ENCODE measurements around the gene SGIP1.
"Not testable (repeated sequence)": the region's sequence is repeated elsewhere in the genome, so short reads cannot be mapped to it uniquely, and the experiment has no call there.

SGIP1 gene

GRCh38 chr1:66571789-66572188 is 37.8 kb downstream of the SGIP1 start:
- Histone ChIP-seq H3K9ac (ENCODE audit: insufficient read length) (no peak overlapping the region), H3K36me3 (ENCODE audit: insufficient read depth, low read length) (no peaks in the 10 kb centered on the region), H3K4me3 (no peak overlapping the region), H3K27ac (no peak overlapping the region), H3K9me3 (ENCODE audit: low read depth, low read length) (no peaks in the 10 kb centered on the region)
- TF ChIP-seq FOXP2 (optimal IDR thresholded peaks at IDR 0.05; ENCODE audit: control extremely low read depth, extremely low read length, insufficient read depth) (no peak), POLR2AphosphoS5 (IDR thresholded peaks at IDR 0.05; ENCODE audit: borderline replicate concordance, low read depth, low read length) (no peak), EZH2 (IDR thresholded peaks at IDR 0.05) (no peak)
- no peak for DNase-seq (ENCODE audit: low read depth, low spot score)

- H3K36me3 ChIP-seq (ENCODE audit: insufficient read depth, low read length), result no peaks in the 10 kb centered on the region
- no peak for DNase-seq (ENCODE audit: low read depth, low spot score)
- H3K4me3 ChIP-seq, result no peak overlapping the region
- no peak overlapping the region for H3K27ac ChIP-seq
- no peak overlapping the region for H3K9ac ChIP-seq (ENCODE audit: insufficient read length)
- no peaks in the 10 kb centered on the region for H3K9me3 ChIP-seq (ENCODE audit: low read depth, low read length)
- TF ChIP-seq POLR2AphosphoS5 (IDR thresholded peaks at IDR 0.05; ENCODE audit: borderline replicate concordance, low read depth, low read length) (no peak), FOXP2 (optimal IDR thresholded peaks at IDR 0.05; ENCODE audit: control extremely low read depth, extremely low read length, insufficient read depth) (no peak), EZH2 (IDR thresholded peaks at IDR 0.05) (no peak)
Measured at GRCh38 chr1:66575739-66576138, 41.8 kb downstream of the SGIP1 start.

- no peak overlapping the region for H3K4me3 ChIP-seq
- no peak overlapping the region for H3K27ac ChIP-seq
- no peak overlapping the region for H3K9ac ChIP-seq (ENCODE audit: insufficient read length)
- DNase-seq (ENCODE audit: low read depth, low spot score), result no peak
- no peaks in the 10 kb centered on the region for H3K9me3 ChIP-seq (ENCODE audit: low read depth, low read length)
- H3K36me3 ChIP-seq (ENCODE audit: insufficient read depth, low read length), result no peaks in the 10 kb centered on the region
- no peak for TF ChIP-seq POLR2AphosphoS5 (IDR thresholded peaks at IDR 0.05; ENCODE audit: borderline replicate concordance, low read depth, low read length)
- no peak for TF ChIP-seq EZH2 (IDR thresholded peaks at IDR 0.05)
- TF ChIP-seq FOXP2 (optimal IDR thresholded peaks at IDR 0.05; ENCODE audit: control extremely low read depth, extremely low read length, insufficient read depth), result no peak
Measured at GRCh38 chr1:66576645-66577044, 42.7 kb downstream of the SGIP1 start.

- no peak for DNase-seq (ENCODE audit: low read depth, low spot score)
- Histone ChIP-seq H3K4me3 (no peak overlapping the region), H3K9me3 (ENCODE audit: low read depth, low read length) (no peaks in the 10 kb centered on the region), H3K27ac (no peak overlapping the region), H3K36me3 (ENCODE audit: insufficient read depth, low read length) (no peaks in the 10 kb centered on the region), H3K9ac (ENCODE audit: insufficient read length) (no peak overlapping the region)
- TF ChIP-seq EZH2 (IDR thresholded peaks at IDR 0.05), result no peak
- no peak for TF ChIP-seq POLR2AphosphoS5 (IDR thresholded peaks at IDR 0.05; ENCODE audit: borderline replicate concordance, low read depth, low read length)
- no peak for TF ChIP-seq FOXP2 (optimal IDR thresholded peaks at IDR 0.05; ENCODE audit: control extremely low read depth, extremely low read length, insufficient read depth)
Measured at GRCh38 chr1:66578841-66579240, 44.9 kb downstream of the SGIP1 start.

- no peak for DNase-seq (ENCODE audit: low read depth, low spot score)
Measured at GRCh38 chr1:66580081-66580480, 46.1 kb downstream of the SGIP1 start.

GRCh38 chr1:66583021-66583420 is 49.1 kb downstream of the SGIP1 start:
- H3K9ac ChIP-seq (ENCODE audit: insufficient read length), result no peak overlapping the region
- no peak overlapping the region for H3K4me3 ChIP-seq
- TF ChIP-seq POLR2AphosphoS5 (IDR thresholded peaks at IDR 0.05; ENCODE audit: borderline replicate concordance, low read depth, low read length) (no peak), EZH2 (IDR thresholded peaks at IDR 0.05) (no peak), FOXP2 (optimal IDR thresholded peaks at IDR 0.05; ENCODE audit: control extremely low read depth, extremely low read length, insufficient read depth) (no peak)

More at GRCh38 chr1:66580081-66580480, 46.1 kb downstream of the SGIP1 start:
- no peak overlapping the region for H3K27ac ChIP-seq
- H3K9me3 ChIP-seq (ENCODE audit: low read depth, low read length), result no peaks in the 10 kb centered on the region
- TF ChIP-seq POLR2AphosphoS5 (IDR thresholded peaks at IDR 0.05; ENCODE audit: borderline replicate concordance, low read depth, low read length) (no peak), EZH2 (IDR thresholded peaks at IDR 0.05) (no peak), FOXP2 (optimal IDR thresholded peaks at IDR 0.05; ENCODE audit: control extremely low read depth, extremely low read length, insufficient read depth) (no peak)
- H3K9ac ChIP-seq (ENCODE audit: insufficient read length), result no peak overlapping the region
- H3K36me3 ChIP-seq (ENCODE audit: insufficient read depth, low read length), result no peaks in the 10 kb centered on the region
- no peak overlapping the region for H3K4me3 ChIP-seq

GRCh38 chr1:66585002-66585401 is 51.0 kb downstream of the SGIP1 start:
- Histone ChIP-seq H3K27ac (no peak overlapping the region), H3K9me3 (ENCODE audit: low read depth, low read length) (no peaks in the 10 kb centered on the region), H3K9ac (ENCODE audit: insufficient read length) (no peak overlapping the region), H3K4me3 (no peak overlapping the region), H3K36me3 (ENCODE audit: insufficient read depth, low read length) (no peaks in the 10 kb centered on the region)
- no peak for DNase-seq (ENCODE audit: low read depth, low spot score)
- TF ChIP-seq EZH2 (IDR thresholded peaks at IDR 0.05), result no peak
- TF ChIP-seq FOXP2 (optimal IDR thresholded peaks at IDR 0.05; ENCODE audit: control extremely low read depth, extremely low read length, insufficient read depth), result no peak

More at GRCh38 chr1:66583021-66583420, 49.1 kb downstream of the SGIP1 start:
- no peaks in the 10 kb centered on the region for H3K36me3 ChIP-seq (ENCODE audit: insufficient read depth, low read length)
- no peak for DNase-seq (ENCODE audit: low read depth, low spot score)
- H3K9me3 ChIP-seq (ENCODE audit: low read depth, low read length), result no peaks in the 10 kb centered on the region
- H3K27ac ChIP-seq, result no peak overlapping the region

- H3K4me3 ChIP-seq, result no peak overlapping the region
- H3K9ac ChIP-seq (ENCODE audit: insufficient read length), result no peak overlapping the region
- H3K9me3 ChIP-seq (ENCODE audit: low read depth, low read length), result no peaks in the 10 kb centered on the region
- TF ChIP-seq EZH2 (IDR thresholded peaks at IDR 0.05) (no peak), FOXP2 (optimal IDR thresholded peaks at IDR 0.05; ENCODE audit: control extremely low read depth, extremely low read length, insufficient read depth) (no peak), POLR2AphosphoS5 (IDR thresholded peaks at IDR 0.05; ENCODE audit: borderline replicate concordance, low read depth, low read length) (no peak)
- DNase-seq (ENCODE audit: low read depth, low spot score), result no peak
- no peaks in the 10 kb centered on the region for H3K36me3 ChIP-seq (ENCODE audit: insufficient read depth, low read length)
- no peak overlapping the region for H3K27ac ChIP-seq
Measured at GRCh38 chr1:66589326-66589725, 55.4 kb downstream of the SGIP1 start.

GRCh38 chr1:66592106-66592507 is 58.2 kb downstream of the SGIP1 start:
- H3K9me3 ChIP-seq (ENCODE audit: low read depth, low read length); H3K27ac ChIP-seq; DNase-seq (ENCODE audit: low read depth, low spot score); H3K9ac ChIP-seq (ENCODE audit: insufficient read length); H3K4me3 ChIP-seq; H3K36me3 ChIP-seq (ENCODE audit: insufficient read depth, low read length): not testable (repeated sequence)

Data from SK-N-MC (cell line).